K562 (cell line): ENCODE data around the gene GLRX3. TPM values are rescaled to one million over a fixed set of nuclear protein-coding genes. Genes with fewer than 3 reads are reported as not detected.

ENCODE experiments used
- CEBPG ChIP-seq, 3 experiments: fragments of 200-800 bp in 1 of 3; sonication (Bioruptor generic) in 1 of 3; sonication (generic) in 1 of 3; formaldehyde crosslinking in 1 of 3; IDR thresholded peaks in 2 of 3; conservative IDR thresholded peaks in 1 of 3; 2 replicates each; pipeline versions ENCODE4 v1.6.1 to v1.8.0; 2016 to 2022; ENCODE audit warnings: missing compliant biosample characterization in 2 of 3, missing genetic modification characterization in 2 of 3, mild to moderate bottlenecking in 1 of 3, missing genetic modification reagents in 1 of 3
- CREB3L1 ChIP-seq: fragments of 450-650 bp; IDR thresholded peaks from 2 replicates; pipeline ENCODE4 v1.6.1; 2014; ENCODE audit warnings: low read depth, mild to moderate bottlenecking, moderate library complexity, borderline replicate concordance
- FOXA1 ChIP-seq: fragments of 450-650 bp; IDR thresholded peaks from 2 replicates; pipeline ENCODE4 v1.6.1; 2016; ENCODE audit warnings: mild to moderate bottlenecking, borderline replicate concordance
- HINFP ChIP-seq: fragments of 450-650 bp; conservative IDR thresholded peaks from 2 replicates; pipeline ENCODE4 v1.6.1; 2016; ENCODE audit warnings: missing genetic modification characterization, low read depth, mild to moderate bottlenecking, control low read depth, missing compliant biosample characterization
- KDM4B ChIP-seq, 2 experiments: fragments of 450-650 bp in 1 of 2; sonication (generic) in 1 of 2; IDR thresholded peaks; 2 replicates each; pipeline ENCODE4 v1.6.1; 2016 to 2017; ENCODE audit warnings: borderline replicate concordance in 2 of 2, antibody characterized with exemption in 1 of 2, low read depth in 1 of 2, mild to moderate bottlenecking in 1 of 2
- MCM2 ChIP-seq: fragments of 450-650 bp; IDR thresholded peaks from 2 replicates; pipeline ENCODE4 v1.6.1; 2017; ENCODE audit warnings: low read depth, mild to moderate bottlenecking
- PCBP1 ChIP-seq: fragments of 200-400 bp; formaldehyde crosslinking; IDR thresholded peaks from 2 replicates; pipeline ENCODE4 v1.6.1; 2018; ENCODE audit warnings: mild to moderate bottlenecking, low read depth, low read length; ENCODE audit not compliant: poor library complexity, severe bottlenecking
- POLR3A ChIP-seq: IDR thresholded peaks from 2 replicates; pipeline ENCODE4 v1.6.1; 2011; ENCODE audit warnings: borderline replicate concordance, mild to moderate bottlenecking, moderate library complexity; ENCODE audit not compliant: insufficient read length, insufficient read depth; ENCODE audit errors: extremely low read depth
- SAFB ChIP-seq: fragments of 200-400 bp; formaldehyde crosslinking; IDR thresholded peaks from 2 replicates; pipeline ENCODE4 v1.6.1; 2017; ENCODE audit warnings: low read depth, low read length, borderline replicate concordance
- ZBTB40 ChIP-seq, 2 experiments: fragments of 450-650 bp in 1 of 2; sonication (generic) in 1 of 2; formaldehyde crosslinking in 1 of 2; IDR thresholded peaks; 2 replicates each; pipeline versions ENCODE4 v1.7.1 to v1.9.0; 2016 to 2022; ENCODE audit warnings: inconsistent platforms in 1 of 2, mild to moderate bottlenecking in 1 of 2, missing genetic modification reagents in 1 of 2
- ZNF133 ChIP-seq: fragments of 250-450 bp; sonication (Bioruptor Pico); IDR thresholded peaks from 2 replicates; pipeline ENCODE4 v1.4.0; 2020; ENCODE audit warnings: mild to moderate bottlenecking
- ZNF274 ChIP-seq: IDR thresholded peaks from 2 replicates; pipeline ENCODE4 v1.6.1; 2011; ENCODE audit warnings: low read depth, mild to moderate bottlenecking, low read length, moderate library complexity, borderline replicate concordance
- ZNF77 ChIP-seq: fragments of 250-450 bp; sonication (Bioruptor Pico); IDR thresholded peaks from 2 replicates; pipeline ENCODE4 v1.5.0; 2020
- polyA plus RNA-seq, 8 experiments: library from polyadenylated mRNA; depleted of rRNA in 4 of 8; stranded (reverse) in 5 of 8; unstranded in 3 of 8; fragments of >200 nt; fragmentation: Nextera tagmentation in 2 of 8; fragmentation: Illumina TruSeq in 1 of 8; extraction: Ambion mirVana in 2 of 8; extraction: Trizol in 1 of 8; gene quantifications; 2 replicates each; pipeline versions ENCODE4 v1.2.1 to v1.2.3, GENCODE V29; 2011 to 2014; ENCODE audit warnings: inconsistent platforms in 1 of 8, missing spikeins in 1 of 8
- total RNA-seq, 7 experiments: library from RNA; depleted of rRNA in 6 of 7; stranded (reverse); fragments of >200 nt in 6 of 7; fragmentation: Illumina TruSeq in 2 of 7; extraction: Trizol in 2 of 7; gene quantifications; 2 replicates each; pipeline versions ENCODE4 v1.2.1 to v1.2.3, GENCODE V29; 2011 to 2021; ENCODE audit warnings: low replicate concordance in 1 of 7

GLRX3 gene
- total and polyA plus RNA-seq, 9 of the 15 experiments (the other 6 are each of a cell fraction or from before 2014, with no cell fraction given) = 115 to 190 (median 169) TPM

- TF ChIP-seq CREB3L1 = no peak
- no peak for TF ChIP-seq MCM2
- TF ChIP-seq ZBTB40 (IDR thresholded peaks at IDR 0.05) = no peak; the same call in 1 of the 2 replicates
- TF ChIP-seq ZBTB40 (CRISPR knock-in tag; IDR thresholded peaks at IDR 0.05) = no peak
- TF ChIP-seq ZNF133 (CRISPR knock-in tag) = no peak
- TF ChIP-seq CEBPG (CRISPR knock-in tag; IDR thresholded peaks at IDR 0.05) = no peak
- TF ChIP-seq CEBPG (tag; conservative IDR thresholded peaks at IDR 0.05 in 1 of 2, IDR thresholded peaks at IDR 0.05 in 1 of 2) = no peak
- TF ChIP-seq KDM4B (IDR thresholded peaks at IDR 0.05; ENCODE audit: borderline replicate concordance in 2 of 2, low read depth in 1 of 2) = no peak
- no peak for TF ChIP-seq FOXA1
- TF ChIP-seq POLR3A = no peak
- no peak for TF ChIP-seq ZNF274
- no peak for TF ChIP-seq ZNF77 (CRISPR knock-in tag)
- TF ChIP-seq PCBP1 = peak; percentile 50
- TF ChIP-seq HINFP = no peak
- no peak for TF ChIP-seq SAFB
These were observed 25.7 kb upstream of the GLRX3 start, which contains the start of gene C10orf143 (continued) for GRCh38 chr10:130110246-130111112.
